Measurements from ENCODE around the gene PLEKHA5.
"Not testable (repeated sequence)": the region's sequence is repeated elsewhere in the genome, so short reads cannot be mapped to it uniquely, and the experiment has no call there.

Gene PLEKHA5

DNA sequence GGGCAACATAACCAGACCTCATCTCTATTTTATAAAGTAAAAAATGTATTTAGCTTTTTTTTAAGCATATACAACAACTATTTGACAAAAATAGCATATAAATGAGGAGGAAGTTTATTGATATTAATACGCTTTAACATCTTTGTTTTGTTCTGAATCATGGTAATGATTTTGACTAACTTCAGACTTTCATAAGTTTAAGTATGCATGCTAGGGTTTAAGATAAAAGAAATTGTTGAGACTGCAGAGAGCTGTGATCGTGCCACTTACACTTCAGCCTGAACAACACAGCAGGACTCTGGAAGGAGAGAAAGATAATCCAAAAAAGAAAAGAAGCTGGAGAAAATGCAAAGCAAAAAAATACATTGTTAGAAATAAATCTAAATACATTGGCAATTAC, 221.8 kb downstream of the PLEKHA5 start:
- DNase-seq = no peak

DNA sequence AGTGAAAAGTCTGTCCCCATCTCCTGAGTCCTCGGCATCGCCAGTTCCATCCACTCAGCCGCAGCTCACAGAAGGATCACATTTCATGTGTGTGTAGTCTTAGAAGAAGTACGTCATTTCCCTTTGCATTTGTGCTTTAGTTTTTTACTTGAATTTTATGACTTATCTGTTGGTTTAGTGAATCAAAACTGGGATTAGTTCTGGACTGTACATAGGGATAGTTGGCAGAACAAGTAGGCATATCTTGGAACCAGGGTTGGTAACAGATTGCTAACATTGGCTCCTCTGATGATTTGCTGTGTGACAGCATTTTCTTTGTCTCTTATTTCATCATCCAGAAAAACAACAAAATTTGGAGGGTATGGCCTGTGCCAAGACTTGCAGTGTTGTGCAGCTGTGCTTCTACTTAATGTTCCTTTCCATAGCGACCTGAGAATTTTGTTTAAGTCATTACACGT, 240.2 kb downstream of the PLEKHA5 start:
- peak; percentile 52 for DNase-seq

DNA sequence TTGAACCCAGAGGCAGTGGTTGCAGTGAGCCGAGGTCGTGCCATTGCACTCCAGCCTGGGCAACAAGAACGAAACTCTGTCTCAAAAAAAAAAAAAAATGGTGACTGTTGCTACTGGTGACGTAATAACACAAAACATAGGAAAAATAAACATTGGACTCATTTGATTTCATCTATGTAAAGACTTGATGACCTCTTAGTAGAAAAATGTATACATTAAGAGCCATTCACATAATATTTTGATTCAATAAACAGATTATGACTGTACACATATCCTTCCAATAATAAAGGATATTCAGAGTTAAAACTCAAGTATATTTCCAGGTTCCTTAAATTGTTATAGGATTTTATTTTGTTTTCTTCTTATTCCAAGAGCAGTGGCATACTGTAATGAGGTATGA, 244.1 kb downstream of the PLEKHA5 start:
- DNase-seq = peak; percentile 43

DNA sequence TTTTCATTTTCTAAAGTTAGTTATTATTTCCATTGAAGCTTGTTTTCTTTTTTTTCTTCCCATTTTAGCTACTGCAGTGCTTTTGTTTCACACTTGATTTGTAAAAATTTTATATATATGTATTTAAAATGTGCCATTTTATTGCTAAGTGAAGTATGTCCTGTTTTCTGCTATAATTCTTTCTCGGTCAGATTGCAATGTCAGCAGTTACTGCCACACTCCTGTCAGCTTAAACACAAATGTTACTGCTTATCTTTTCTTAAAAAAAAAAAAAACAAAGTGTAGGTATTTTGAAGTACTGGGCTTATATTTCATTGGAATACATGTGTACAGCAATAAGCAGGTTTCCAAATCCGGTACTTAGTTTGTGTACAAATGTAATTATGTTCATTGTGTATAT, 246.4 kb downstream of the PLEKHA5 start:
- DNase-seq = no peak

DNA sequence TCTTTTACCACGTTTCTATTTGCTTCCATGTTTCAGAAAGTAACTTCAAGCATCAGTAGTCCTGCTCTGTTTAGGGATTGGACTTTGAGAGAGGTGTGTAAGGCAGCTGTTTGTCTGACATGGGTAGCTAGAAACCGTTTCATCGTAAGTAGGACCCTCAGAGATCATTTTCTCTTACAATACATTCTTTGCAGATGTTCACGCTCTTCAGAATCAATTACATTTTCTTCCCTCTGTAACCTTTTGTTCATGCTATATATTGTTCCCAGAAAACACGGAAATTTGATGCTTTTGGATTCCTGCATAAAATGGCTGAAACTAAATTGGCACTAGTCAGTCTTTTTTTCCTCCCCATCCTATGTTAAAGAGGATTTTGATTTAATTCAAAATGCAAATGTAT, 247.2 kb downstream of the PLEKHA5 start:
- no peak for DNase-seq

DNA sequence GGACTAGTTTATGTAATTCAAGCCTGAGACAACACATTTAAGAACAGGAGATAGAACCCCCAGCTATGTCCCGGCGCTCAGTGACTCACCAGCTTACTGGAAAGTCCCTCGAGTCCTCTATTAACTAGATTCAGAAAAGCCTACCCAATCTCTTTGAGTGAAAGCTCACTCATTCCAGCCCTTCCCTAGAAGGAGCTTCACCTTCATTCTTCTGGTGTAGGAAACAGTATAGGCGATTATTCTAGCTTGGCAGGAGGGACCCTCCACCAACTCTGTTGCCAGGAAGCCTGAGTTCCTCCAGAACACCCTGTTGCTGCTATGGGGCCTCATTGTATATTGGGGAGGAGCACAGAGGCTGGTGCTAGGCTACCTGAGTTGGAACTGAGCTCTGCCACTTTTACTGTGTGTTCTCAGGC, 252.6 kb downstream of the PLEKHA5 start:
- peak; percentile 66 for DNase-seq

DNA sequence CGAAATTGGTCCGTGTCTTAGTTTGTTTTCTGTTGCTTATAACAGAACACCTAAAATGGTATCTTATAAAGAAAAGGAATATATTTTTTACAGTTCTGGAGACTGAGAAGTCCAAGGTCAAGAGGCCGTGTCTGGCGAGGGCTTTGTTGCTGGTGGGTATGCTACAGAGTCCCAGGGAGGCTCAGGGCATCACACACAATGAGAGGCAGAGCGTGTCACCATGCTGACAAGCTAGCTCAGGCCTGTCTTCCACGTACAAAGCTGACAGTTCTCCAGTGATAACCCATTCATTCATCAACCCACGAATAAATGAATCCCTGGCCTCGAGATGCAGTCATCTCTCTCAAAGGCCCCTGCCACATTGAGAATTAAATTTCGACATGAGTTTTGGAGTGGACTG, 253.0 kb downstream of the PLEKHA5 start:
- DNase-seq = no peak

DNA sequence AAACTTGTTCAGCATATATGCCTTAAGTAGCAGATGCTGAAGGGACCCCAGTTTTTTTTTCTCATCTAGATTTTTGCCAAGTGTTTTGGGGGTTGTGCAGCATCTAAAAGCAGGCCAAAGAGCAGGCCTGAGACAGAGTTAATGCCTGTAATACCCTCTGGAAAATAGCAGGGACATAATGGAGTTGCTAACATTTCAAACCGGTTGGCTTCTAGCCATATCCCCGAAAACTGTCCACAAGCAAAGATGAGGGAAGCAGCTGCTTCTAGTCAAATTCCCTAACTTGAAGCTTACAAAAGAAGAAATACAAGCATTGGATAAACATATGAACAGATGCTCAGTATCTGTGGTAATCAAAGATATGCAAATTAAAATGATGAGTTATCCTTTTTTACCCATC, 257.6 kb downstream of the PLEKHA5 start:
- DNase-seq = no peak

DNA sequence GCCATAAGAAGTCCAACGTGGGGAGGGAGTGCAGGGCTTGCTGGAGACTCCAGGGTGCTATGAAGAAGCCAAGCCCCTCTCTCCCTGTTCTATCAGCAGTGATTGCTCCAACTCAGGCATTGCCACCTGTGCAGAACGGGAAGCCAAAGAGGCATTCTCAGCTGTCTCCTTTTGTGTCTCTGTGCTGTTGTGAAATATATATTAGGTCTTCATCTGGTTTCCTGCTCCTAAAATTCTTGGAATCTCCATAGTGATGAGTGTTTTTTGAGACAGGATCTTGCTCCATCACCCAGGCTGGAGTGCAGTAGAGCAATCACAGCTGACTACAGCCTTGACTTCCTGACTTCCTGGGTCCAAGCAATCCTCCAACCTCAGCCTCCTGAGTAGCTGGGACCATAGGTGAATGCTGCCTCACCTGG, 258.6 kb downstream of the PLEKHA5 start:
- peak; percentile 47 for DNase-seq

DNA sequence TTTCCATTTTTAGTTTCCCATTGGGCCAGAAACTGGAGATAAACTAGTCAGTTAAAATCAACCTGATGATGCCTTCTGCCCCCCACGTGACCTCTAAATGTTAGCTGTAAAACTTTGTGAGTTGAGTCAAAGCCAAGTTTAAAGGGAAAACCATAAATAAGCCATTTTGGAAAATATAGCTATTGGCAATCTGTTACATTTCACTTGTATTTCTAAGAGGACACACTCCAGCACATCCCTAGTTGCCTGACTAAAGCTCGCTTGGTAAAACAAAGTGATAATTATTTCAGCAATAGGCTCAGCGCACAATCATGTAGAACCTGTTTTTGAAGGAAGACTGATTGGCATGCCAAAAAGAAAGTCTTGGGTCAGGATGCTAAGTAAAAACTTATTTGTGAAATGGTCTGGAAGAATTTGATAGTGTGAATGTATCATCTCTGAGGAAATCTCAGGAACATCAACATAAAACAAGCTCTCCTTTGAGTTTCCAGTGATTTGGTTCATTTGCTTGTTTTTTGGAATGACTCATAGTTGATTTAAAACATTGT, 260.6 kb downstream of the PLEKHA5 start:
- no peak for DNase-seq

DNA sequence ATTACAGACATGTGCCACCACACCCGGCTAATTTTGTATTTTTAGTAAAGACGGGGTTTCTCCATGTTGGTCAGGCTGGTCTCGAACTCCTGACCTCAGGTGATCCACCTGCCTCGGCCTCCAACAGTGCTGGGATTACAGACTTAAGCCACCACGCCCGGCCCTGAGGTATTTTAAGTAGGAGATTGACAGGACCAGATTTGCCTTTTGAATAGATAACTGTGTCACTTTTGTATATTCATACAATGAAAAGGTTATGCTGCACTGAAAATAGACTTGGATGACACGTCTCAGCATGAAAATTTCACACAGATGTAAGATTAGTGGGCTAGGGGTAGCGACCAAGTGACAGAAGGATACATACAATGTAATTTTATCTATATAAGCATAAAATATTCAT, 263.1 kb downstream of the PLEKHA5 start:
- DNase-seq = not testable (repeated sequence)

DNA sequence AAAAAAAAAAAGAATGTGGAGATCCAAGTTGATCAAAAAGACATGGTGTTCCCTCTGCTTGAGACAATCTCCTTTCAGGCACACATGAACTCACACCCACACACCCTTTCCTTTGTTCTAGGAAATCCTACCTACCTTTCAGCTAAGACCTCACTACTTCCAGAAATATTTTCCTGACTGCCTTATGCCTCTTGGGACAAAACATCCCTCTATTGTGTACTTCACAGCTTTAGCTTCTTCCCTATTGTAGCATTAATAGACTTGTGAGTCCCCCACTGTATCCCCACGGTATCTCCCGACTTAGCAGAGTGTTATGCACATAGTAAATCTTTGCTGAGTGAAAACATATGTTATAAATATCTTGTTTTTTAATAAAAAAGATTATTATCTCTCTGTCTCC, 264.9 kb downstream of the PLEKHA5 start:
- no peak for DNase-seq

DNA sequence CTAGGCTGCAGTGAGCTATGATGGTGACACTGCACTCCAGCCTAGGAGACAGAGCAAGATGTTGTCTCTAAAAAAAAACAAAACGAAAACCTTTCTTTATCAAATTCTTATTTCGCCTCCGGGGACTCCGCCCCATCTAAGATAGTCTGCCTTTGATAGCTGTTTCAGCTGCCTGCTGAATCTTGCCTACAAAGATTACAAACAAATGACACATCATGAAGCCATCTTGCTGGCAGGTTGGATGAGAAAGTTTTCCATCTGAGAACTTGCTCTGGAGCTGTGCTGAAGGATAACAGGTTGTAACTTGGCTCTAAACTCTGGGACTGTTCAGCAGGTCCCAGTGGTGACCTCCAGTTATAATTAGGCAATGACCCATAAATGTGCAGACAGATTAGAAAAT, 268.0 kb downstream of the PLEKHA5 start:
- no peak for DNase-seq

DNA sequence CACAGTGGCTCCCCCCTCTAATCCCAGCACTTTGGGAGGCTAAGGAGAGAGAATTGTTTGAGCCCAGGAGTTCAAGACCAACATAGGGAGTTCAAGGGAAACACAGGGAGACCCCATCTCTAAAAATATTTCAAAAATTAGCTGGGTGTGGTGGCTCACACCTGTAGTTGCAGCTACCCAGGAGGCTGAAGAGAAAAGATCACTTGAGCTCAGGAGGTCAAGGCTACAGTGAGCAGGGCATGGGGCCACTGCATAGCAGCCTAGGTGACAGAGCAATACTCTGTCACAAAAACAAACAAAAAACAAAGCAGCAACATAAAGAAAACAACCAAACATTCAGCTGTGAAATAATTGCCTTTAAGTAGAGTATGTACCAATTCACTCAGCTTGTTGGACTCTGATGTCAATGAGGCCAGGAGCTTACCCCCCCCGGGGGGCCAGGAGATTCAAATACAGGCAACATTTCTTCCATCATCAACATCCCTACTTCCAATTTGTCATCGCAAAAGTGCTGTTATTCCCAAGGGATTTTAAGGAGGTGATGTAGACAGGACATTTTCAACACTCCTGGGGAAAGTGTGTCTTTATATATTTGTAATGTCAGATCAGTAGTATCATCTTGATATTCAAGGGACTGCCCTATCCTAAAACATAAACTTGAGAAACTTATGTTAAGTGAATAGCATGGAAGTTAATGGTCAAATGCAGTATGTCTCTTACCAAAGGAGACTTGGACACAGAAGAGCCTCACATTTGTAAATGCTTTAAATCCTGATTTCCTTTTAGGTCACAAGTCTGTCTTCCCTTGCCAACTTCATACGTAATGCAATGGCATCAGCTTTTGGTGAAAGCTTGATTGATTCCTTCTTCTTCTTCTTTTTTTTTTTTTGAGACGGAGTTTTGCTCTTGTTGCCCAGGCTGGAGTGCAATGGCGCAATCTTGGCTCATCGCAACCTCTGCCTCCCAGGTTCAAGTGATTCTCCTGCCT, 269.1 kb downstream of the PLEKHA5 start:
- no peak for DNase-seq

DNA sequence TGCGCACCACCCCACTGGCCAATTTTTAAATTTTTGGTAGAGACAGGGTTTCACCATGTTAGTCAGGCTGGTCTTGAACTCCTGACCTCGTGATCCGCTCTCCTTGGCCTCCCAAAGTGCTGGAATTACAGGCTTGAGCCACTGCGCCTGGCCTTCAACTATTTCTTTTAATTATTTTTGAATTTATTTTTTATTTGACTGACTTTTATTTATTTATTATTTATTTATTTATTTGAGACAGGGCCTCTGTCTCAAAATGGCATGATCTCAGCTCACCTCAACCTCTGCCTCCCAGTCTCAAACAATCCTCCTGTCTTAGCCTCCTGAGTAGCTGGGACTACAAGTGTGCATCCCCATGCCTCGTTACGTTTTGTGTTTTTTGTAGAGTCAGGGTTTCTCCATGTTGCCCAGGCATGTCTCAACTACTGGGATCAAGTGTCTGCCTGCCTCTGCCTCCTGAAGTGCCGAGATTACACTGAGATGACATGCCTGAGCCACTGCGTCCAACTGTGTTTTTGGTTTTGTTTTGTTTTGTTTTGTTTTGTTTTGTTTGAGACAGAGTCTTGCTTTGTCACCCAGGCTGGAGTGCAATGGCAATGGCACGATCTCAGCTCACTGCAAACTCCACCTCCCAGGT, 271.2 kb downstream of the PLEKHA5 start:
- DNase-seq = not testable (repeated sequence)

DNA sequence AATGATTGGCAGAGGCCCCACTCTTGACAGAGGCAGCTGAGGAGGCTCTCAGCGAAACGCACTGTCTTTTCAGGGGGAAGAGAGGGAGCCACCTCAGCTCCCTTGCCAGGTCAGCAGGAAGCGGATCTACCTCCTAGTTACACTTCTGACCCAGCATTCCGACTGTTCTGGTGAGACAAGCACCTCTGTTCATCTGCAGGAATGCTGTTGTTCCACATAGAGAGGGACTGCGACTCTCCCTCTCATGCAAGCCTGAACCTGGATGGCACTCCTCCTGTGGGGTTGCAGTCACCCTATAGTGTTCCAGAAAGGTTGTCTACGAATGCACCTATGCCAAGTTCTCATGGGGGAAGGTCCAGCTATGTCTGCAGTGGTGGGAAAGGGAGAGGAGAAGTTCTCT, 272.7 kb downstream of the PLEKHA5 start:
- DNase-seq = no peak

DNA sequence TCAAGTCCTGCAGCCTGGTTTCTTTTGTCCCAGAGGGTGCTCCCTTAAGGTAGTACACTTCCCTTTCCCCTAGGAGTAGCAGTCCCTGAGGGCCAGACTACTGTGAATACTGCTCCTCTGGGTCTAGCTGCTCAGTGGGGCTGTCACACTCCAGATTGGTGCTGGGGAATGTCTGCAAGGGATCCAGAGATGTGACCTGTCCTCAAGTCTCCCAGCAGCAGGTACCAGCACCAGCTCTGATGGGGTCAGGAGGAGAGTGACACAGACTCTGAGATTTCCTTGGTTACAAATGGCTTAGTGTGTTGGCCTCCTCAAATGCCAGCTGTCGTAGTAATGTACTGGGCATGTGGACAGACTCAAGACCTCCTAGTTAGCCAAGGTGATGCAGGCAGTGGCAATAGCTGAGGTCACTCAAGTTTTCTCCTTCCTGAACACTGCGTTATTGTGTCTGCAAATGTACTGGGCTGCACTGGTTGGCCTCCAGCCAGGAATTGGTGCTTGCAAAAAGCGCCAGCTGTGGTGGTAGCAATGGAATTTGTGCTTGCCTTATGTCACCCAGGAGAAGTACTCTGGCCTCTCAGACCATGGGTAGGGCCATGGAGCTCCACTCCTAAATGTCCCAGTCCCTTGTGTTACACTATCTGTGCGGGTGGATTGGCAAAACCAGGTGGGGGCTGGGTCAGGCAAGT, 273.4 kb downstream of the PLEKHA5 start:
- no peak for DNase-seq

DNA sequence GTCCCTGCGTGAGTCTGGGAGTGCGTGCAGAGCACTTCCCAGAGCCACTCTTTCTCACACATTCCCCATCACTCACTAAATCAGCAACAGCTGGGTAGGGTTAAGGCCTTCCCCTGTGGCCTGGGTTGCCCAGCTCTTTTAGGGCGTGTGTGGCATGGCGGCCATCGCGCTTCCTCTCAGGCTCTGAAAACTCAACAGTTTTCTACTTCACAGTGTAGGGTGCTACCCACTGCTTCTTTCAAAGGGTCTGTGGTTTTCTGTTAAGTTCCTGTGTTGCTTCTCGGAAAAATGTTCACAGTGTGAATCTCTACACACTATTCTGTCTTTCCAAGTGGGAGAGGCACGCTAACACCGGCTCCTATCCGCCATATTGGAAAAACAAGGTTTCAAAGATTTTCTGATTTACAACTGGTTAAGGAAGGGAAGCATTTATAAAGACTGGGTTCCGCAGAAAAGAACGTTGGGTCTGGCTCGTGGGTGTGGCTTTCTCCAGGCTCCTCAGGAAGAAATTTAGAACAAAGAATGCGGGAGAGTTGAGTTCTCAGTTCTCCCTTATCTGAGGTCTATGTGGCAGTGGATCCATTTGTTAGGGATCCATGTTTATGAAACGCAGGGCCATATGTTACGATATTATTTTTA, 274.8 kb downstream of the PLEKHA5 start:
- DNase-seq = no peak

DNA sequence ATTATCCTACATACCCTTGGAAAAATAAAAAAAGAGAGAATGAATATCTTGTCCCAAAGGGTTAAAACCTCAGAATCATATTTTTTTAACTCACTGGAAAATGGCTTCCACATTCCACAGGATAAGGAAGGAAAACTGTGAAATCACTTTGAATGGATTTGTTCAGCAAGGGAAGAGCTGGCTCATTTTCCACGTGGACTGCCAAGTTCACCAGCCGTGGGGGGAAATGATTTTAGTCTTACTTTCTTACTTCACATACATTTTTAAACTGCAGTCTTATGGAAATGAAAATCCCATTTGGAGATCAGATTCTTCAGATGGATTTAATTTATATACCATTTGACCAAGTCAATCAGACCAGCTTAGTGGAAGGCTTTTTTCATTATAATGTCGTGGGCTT, 279.8 kb downstream of the PLEKHA5 start:
- no peak for DNase-seq

DNA sequence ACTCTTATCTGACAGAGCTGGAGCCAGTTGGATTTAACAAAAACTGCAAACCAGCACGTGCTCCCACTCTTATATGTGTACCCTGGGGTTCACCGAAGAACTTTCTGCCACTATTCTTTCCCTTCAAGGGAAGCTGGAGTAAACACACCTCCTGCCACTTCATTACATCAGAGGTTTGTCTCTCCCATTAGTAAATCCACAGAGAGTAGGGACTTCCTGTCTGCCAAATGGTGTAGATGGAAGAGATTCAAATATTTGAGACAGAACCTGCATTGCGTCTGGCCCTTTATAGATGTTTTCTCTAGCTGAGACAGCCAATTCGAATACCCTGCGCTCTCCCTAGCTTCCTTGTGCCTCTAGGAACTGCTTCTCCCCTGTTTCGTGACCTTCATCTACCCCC, 280.7 kb downstream of the PLEKHA5 start:
- DNase-seq = no peak

DNA sequence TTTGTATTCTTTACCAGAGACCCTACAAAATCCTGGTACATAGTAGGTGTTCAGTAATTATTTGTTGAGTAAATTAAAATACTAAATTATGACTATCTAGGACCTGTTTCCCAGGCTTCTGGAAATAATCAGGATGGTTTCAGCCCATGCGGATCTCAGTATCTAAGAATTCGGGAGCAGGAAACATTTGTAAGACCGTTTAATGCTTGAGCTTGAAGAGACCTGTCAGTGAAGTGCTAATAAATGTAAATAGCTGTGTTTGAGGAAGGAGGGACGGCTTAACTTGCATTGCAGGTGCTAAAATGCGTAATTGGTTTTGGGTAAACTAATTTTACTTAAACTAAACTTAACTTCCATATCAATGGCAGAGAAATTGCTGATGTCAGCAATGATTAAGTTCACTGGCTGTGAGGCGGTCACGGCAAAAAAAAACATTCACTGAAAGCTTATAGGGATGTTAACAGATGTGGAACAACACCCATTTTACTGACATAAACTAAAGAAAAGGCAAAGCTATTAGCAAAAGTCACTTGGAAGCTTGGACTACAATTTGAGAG, 281.2 kb downstream of the PLEKHA5 start:
- DNase-seq = no peak
